K562 (cell line): ENCODE measurements around the gene NABP1. TPM values are rescaled to one million over a fixed set of nuclear protein-coding genes. Genes with fewer than 3 reads are reported as not detected.
A peak's percentile ranks its signal among the peaks of the same experiment; 100 is the strongest.

Experiments used
- DPF2 ChIP-seq: fragments of 450-650 bp; IDR thresholded peaks from 2 replicates; pipeline ENCODE4 v1.6.1; 2016
- FOXK2 ChIP-seq, 2 experiments: fragments of 450-650 bp; IDR thresholded peaks in 1 of 2; conservative IDR thresholded peaks in 1 of 2; 2 replicates each; pipeline ENCODE4 v1.6.1; 2016; ENCODE audit warnings: low read depth in 2 of 2, mild to moderate bottlenecking in 1 of 2
- MYC ChIP-seq, 2 experiments: fragments of 250-450 bp in 1 of 2; sonication (Bioruptor Pico) in 1 of 2; IDR thresholded peaks; 2 replicates each; pipeline versions ENCODE4 v1.5.1 to v1.6.1; 2012 to 2021; ENCODE audit warnings: low read depth in 2 of 2, borderline replicate concordance in 1 of 2, improper control_type of control experiment in 1 of 2, low read length in 1 of 2, mild to moderate bottlenecking in 1 of 2, moderate library complexity in 1 of 2
- NFE2 ChIP-seq: IDR thresholded peaks from 2 replicates; pipeline ENCODE4 v1.6.1; 2014; ENCODE audit warnings: antibody characterized with exemption, low read depth
- NUFIP1 ChIP-seq: fragments of 450-650 bp; IDR thresholded peaks from 2 replicates; pipeline ENCODE4 v1.6.1; 2018; ENCODE audit not compliant: partially characterized antibody
- TFAP4 ChIP-seq: sonication (generic); formaldehyde crosslinking; IDR thresholded peaks from 2 replicates; pipeline ENCODE4 v1.8.0; 2022; ENCODE audit warnings: missing genetic modification reagents, mild to moderate bottlenecking, moderate library complexity, borderline replicate concordance
- VEZF1 ChIP-seq: fragments of 200-800 bp; sonication (Bioruptor generic); IDR thresholded peaks from 2 replicates; pipeline ENCODE4 v1.6.1; 2017; ENCODE audit warnings: missing genetic modification characterization, missing compliant biosample characterization
- polyA plus RNA-seq, 8 experiments: library from polyadenylated mRNA; depleted of rRNA in 4 of 8; stranded (reverse) in 5 of 8; unstranded in 3 of 8; fragments of >200 nt; fragmentation: Nextera tagmentation in 2 of 8; fragmentation: Illumina TruSeq in 1 of 8; extraction: Ambion mirVana in 2 of 8; extraction: Trizol in 1 of 8; gene quantifications; 2 replicates each; pipeline versions ENCODE4 v1.2.1 to v1.2.3, GENCODE V29; 2011 to 2014; ENCODE audit warnings: inconsistent platforms in 1 of 8, missing spikeins in 1 of 8
- total RNA-seq, 7 experiments: library from RNA; depleted of rRNA in 6 of 7; stranded (reverse); fragments of >200 nt in 6 of 7; fragmentation: Illumina TruSeq in 2 of 7; extraction: Trizol in 2 of 7; gene quantifications; 2 replicates each; pipeline versions ENCODE4 v1.2.1 to v1.2.3, GENCODE V29; 2011 to 2021; ENCODE audit warnings: low replicate concordance in 1 of 7
- TF ChIP-seq, protein P1 (sequence below): fragments of 250-450 bp; sonication (Bioruptor Pico); IDR thresholded peaks from 2 replicates; pipeline ENCODE4 v1.5.0; 2022; ENCODE audit warnings: mild to moderate bottlenecking

NABP1 gene
- total and polyA plus RNA-seq, 9 of the 15 experiments (the other 6 are each of a cell fraction or from before 2014, with no cell fraction given): 12.8 to 44.0 (median 20.2) TPM

- TF ChIP-seq TFAP4 (CRISPR knock-in tag): peak; percentile 81
- TF ChIP-seq FOXK2 (conservative IDR thresholded peaks at IDR 0.05 in 1 of 2, IDR thresholded peaks at IDR 0.05 in 1 of 2; ENCODE audit: low read depth in 2 of 2): peak in 1 of 2 experiments; percentile 10; a peak in 1 of 4 replicates
- TF ChIP-seq, protein P1, sequence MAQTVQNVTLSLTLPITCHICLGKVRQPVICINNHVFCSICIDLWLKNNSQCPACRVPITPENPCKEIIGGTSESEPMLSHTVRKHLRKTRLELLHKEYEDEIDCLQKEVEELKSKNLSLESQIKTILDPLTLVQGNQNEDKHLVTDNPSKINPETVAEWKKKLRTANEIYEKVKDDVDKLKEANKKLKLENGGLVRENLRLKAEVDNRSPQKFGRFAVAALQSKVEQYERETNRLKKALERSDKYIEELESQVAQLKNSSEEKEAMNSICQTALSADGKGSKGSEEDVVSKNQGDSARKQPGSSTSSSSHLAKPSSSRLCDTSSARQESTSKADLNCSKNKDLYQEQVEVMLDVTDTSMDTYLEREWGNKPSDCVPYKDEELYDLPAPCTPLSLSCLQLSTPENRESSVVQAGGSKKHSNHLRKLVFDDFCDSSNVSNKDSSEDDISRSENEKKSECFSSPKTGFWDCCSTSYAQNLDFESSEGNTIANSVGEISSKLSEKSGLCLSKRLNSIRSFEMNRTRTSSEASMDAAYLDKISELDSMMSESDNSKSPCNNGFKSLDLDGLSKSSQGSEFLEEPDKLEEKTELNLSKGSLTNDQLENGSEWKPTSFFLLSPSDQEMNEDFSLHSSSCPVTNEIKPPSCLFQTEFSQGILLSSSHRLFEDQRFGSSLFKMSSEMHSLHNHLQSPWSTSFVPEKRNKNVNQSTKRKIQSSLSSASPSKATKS (CRISPR knock-in tag): no peak
- TF ChIP-seq MYC (IDR thresholded peaks at IDR 0.05; ENCODE audit: low read depth, low read length): peak; percentile 27; the same call in 1 of the 2 replicates
- TF ChIP-seq MYC (CRISPR knock-in tag; IDR thresholded peaks at IDR 0.05; ENCODE audit: borderline replicate concordance, low read depth): no peak
- no peak for TF ChIP-seq NUFIP1
- TF ChIP-seq NFE2: peak; percentile 25; the same call in 1 of the 2 replicates
- peak; percentile 56; the same call in 1 of the 2 replicates for TF ChIP-seq VEZF1
- TF ChIP-seq DPF2: 0 out of 2 replicates have a peak, but pooled peaks have one; percentile 0
Observed at GRCh38 chr2:191638079-191638801, 39.7 kb upstream of the NABP1 start (continued).
